Measurements from ENCODE around the gene MED13L.

The MED13L gene

GRCh38 chr12:116210762-116211161, 66.7 kb downstream of the MED13L start:
- no peak for DNase-seq (ENCODE audit: low spot score)

GRCh38 chr12:116210131-116210530, 67.4 kb downstream of the MED13L start:
- no peak for DNase-seq (ENCODE audit: low spot score)

GRCh38 chr12:116209503-116209902, 68.0 kb downstream of the MED13L start:
- DNase-seq (ENCODE audit: low spot score) = no peak

GRCh38 chr12:116207274-116207673, 70.2 kb downstream of the MED13L start:
- no peak for DNase-seq (ENCODE audit: low spot score)

- no peak for DNase-seq (ENCODE audit: low spot score)
Observed at GRCh38 chr12:116206828-116207227, 70.7 kb downstream of the MED13L start.

- DNase-seq (ENCODE audit: low spot score) = no peak
Observed at GRCh38 chr12:116204785-116205184, 72.7 kb downstream of the MED13L start.

- DNase-seq (ENCODE audit: low spot score) = no peak
Observed at GRCh38 chr12:116204169-116204568, 73.3 kb downstream of the MED13L start.

GRCh38 chr12:116202940-116203339, 74.6 kb downstream of the MED13L start:
- no peak for DNase-seq (ENCODE audit: low spot score)

GRCh38 chr12:116202433-116202832, 75.1 kb downstream of the MED13L start:
- DNase-seq (ENCODE audit: low spot score) = no peak

GRCh38 chr12:116201908-116202307, 75.6 kb downstream of the MED13L start:
- DNase-seq (ENCODE audit: low spot score) = no peak

GRCh38 chr12:116201359-116201758, 76.1 kb downstream of the MED13L start:
- DNase-seq (ENCODE audit: low spot score) = no peak

GRCh38 chr12:116200812-116201211, 76.7 kb downstream of the MED13L start:
- DNase-seq (ENCODE audit: low spot score) = no peak

GRCh38 chr12:116199160-116199706, 78.3 kb downstream of the MED13L start:
- no peak for DNase-seq (ENCODE audit: low spot score)

- DNase-seq (ENCODE audit: low spot score) = no peak
Observed at GRCh38 chr12:116196752-116197718, 80.5 kb downstream of the MED13L start.

- DNase-seq (ENCODE audit: low spot score) = no peak
Observed at GRCh38 chr12:116196226-116196625, 81.3 kb downstream of the MED13L start.

- peak; percentile 54 for DNase-seq (ENCODE audit: low spot score)
Observed at GRCh38 chr12:116194935-116195431, 82.5 kb downstream of the MED13L start.

GRCh38 chr12:116189692-116190091, 87.8 kb downstream of the MED13L start:
- DNase-seq (ENCODE audit: low spot score) = no peak

GRCh38 chr12:116188581-116188980, 88.9 kb downstream of the MED13L start:
- no peak for DNase-seq (ENCODE audit: low spot score)

- no peak for DNase-seq (ENCODE audit: low spot score)
Observed at GRCh38 chr12:116187151-116187511, 90.4 kb downstream of the MED13L start.

- DNase-seq (ENCODE audit: low spot score) = no peak
Observed at GRCh38 chr12:116186482-116187150, 90.9 kb downstream of the MED13L start.

GRCh38 chr12:116184763-116185162, 92.7 kb downstream of the MED13L start:
- peak; percentile 19 for DNase-seq (ENCODE audit: low spot score)

GRCh38 chr12:116183741-116184141, 93.8 kb downstream of the MED13L start:
- peak; percentile 19 for DNase-seq (ENCODE audit: low spot score)
